GM18499 (cell line): ENCODE measurements around the gene PPFIA2.

ENCODE experiments used
- ATAC-seq: cut with Tn5 transposase; IDR thresholded peaks from one replicate; pipeline ENCODE4 v1.9.1; 2021; ENCODE audit warnings: moderate number of reproducible peaks; ENCODE audit not compliant: insufficient read depth, unreplicated experiment

PPFIA2 gene

GRCh38 chr12:81294325-81295190, 464.6 kb downstream of the PPFIA2 start:
- ATAC-seq, result no peak

GRCh38 chr12:81288651-81289050, 470.5 kb downstream of the PPFIA2 start:
- no peak for ATAC-seq

GRCh38 chr12:81284137-81284536, 475.0 kb downstream of the PPFIA2 start:
- ATAC-seq, result no peak

GRCh38 chr12:81274637-81275529, 484.3 kb downstream of the PPFIA2 start:
- no peak for ATAC-seq

GRCh38 chr12:81270385-81270784, 488.8 kb downstream of the PPFIA2 start:
- no peak for ATAC-seq

- no peak for ATAC-seq
Observed at GRCh38 chr12:81263072-81263471, 496.1 kb downstream of the PPFIA2 start.

GRCh38 chr12:81261508-81262207, 497.5 kb downstream of the PPFIA2 start:
- ATAC-seq, result no peak

- no peak for ATAC-seq
Observed at GRCh38 chr12:81259360-81259759, 499.8 kb downstream of the PPFIA2 start.

GRCh38 chr12:81257947-81258551, 501.1 kb downstream of the PPFIA2 start:
- no peak for ATAC-seq

GRCh38 chr12:81255947-81256346, 503.2 kb downstream of the PPFIA2 start:
- ATAC-seq, result no peak

GRCh38 chr12:81255456-81255855, 503.7 kb downstream of the PPFIA2 start:
- ATAC-seq, result no peak

- ATAC-seq, result no peak
Observed at GRCh38 chr12:81253360-81253759, 505.8 kb downstream of the PPFIA2 start.

- ATAC-seq, result no peak
Observed at GRCh38 chr12:81252228-81252627, 506.9 kb downstream of the PPFIA2 start.

- ATAC-seq, result no peak
Observed at GRCh38 chr12:81249976-81250375, 509.2 kb downstream of the PPFIA2 start.

- no peak for ATAC-seq
Observed at GRCh38 chr12:81245907-81246570, 513.1 kb downstream of the PPFIA2 start.

- no peak for ATAC-seq
Observed at GRCh38 chr12:81245458-81245857, 513.7 kb downstream of the PPFIA2 start.

- no peak for ATAC-seq
Observed at GRCh38 chr12:81231574-81232368, 527.4 kb downstream of the PPFIA2 start.

GRCh38 chr12:81229759-81230158, 529.4 kb downstream of the PPFIA2 start:
- no peak for ATAC-seq

GRCh38 chr12:81224626-81225025, 534.5 kb downstream of the PPFIA2 start:
- no peak for ATAC-seq
